HG03108 (cell line): Measurements from ENCODE around the gene IFIT2.
A peak's percentile ranks its signal among the peaks of the same experiment; 100 is the strongest.
"Not testable (repeated sequence)": the region's sequence is repeated elsewhere in the genome, so short reads cannot be mapped to it uniquely, and the experiment has no call there.

Source experiments
- ATAC-seq: cut with Tn5 transposase; IDR thresholded peaks from one replicate; pipeline ENCODE4 v1.9.1; 2021; ENCODE audit warnings: moderate library complexity; ENCODE audit not compliant: unreplicated experiment

IFIT2 gene

GRCh38 chr10:89337484-89337883, 35.6 kb downstream of the IFIT2 start:
- no peak for ATAC-seq

- ATAC-seq: no peak
These were observed 36.9 kb downstream of the IFIT2 start for GRCh38 chr10:89338713-89339112.

GRCh38 chr10:89339875-89340274, 38.0 kb downstream of the IFIT2 start:
- no peak for ATAC-seq

GRCh38 chr10:89341649-89342048, 39.8 kb downstream of the IFIT2 start:
- ATAC-seq: no peak

GRCh38 chr10:89342206-89342958, 40.5 kb downstream of the IFIT2 start:
- no peak for ATAC-seq

GRCh38 chr10:89343089-89343767, 41.4 kb downstream of the IFIT2 start:
- no peak for ATAC-seq

- no peak for ATAC-seq
These were observed 42.3 kb downstream of the IFIT2 start for GRCh38 chr10:89344156-89344555.

- ATAC-seq: no peak
These were observed 43.6 kb downstream of the IFIT2 start for GRCh38 chr10:89345367-89346000.

- ATAC-seq: no peak
These were observed 44.8 kb downstream of the IFIT2 start for GRCh38 chr10:89346405-89347254.

- ATAC-seq: no peak
These were observed 46.0 kb downstream of the IFIT2 start for GRCh38 chr10:89347701-89348457.

- ATAC-seq: no peak
These were observed 46.6 kb downstream of the IFIT2 start for GRCh38 chr10:89348481-89348880.

GRCh38 chr10:89348975-89349374, 47.1 kb downstream of the IFIT2 start:
- ATAC-seq: no peak

- ATAC-seq: not testable (repeated sequence)
These were observed 48.9 kb downstream of the IFIT2 start for GRCh38 chr10:89350631-89351315.

GRCh38 chr10:89351412-89351779, 49.5 kb downstream of the IFIT2 start:
- ATAC-seq: peak; percentile 76

GRCh38 chr10:89351780-89352597, 50.1 kb downstream of the IFIT2 start:
- ATAC-seq: no peak

GRCh38 chr10:89352802-89353201, 51.0 kb downstream of the IFIT2 start:
- no peak for ATAC-seq

- no peak for ATAC-seq
These were observed 53.6 kb downstream of the IFIT2 start for GRCh38 chr10:89355394-89355931.

GRCh38 chr10:89357096-89357495, 55.2 kb downstream of the IFIT2 start:
- ATAC-seq: no peak

- no peak for ATAC-seq
These were observed 56.1 kb downstream of the IFIT2 start for GRCh38 chr10:89357975-89358374.
